CD4-positive, CD25-positive, alpha-beta regulatory T cell (primary cell): Measurements from ENCODE around the gene SRBD1. TPM values are rescaled to one million over a fixed set of nuclear protein-coding genes. Genes with fewer than 3 reads are reported as not detected.

Experiments used
- ATAC-seq, 2 donors: fragments of 150-1000 bp; cut with Tn5 transposase; one replicate each; pipeline ENCODE4 v1.10.0; 2021; ENCODE audit warnings: low read depth in 2 of 2, moderate number of reproducible peaks in 2 of 2, moderate library complexity in 1 of 2
- DNase-seq, 3 donors: peaks; one replicate each; pipeline versions ENCODE4 v3.0.0 to v3.0.0-alpha.2; 2012 to 2022; ENCODE audit warnings: mixed read lengths in 1 of 3
- H3K27ac ChIP-seq: one replicate; pipeline ENCODE4 v1.7.0; 2013; ENCODE audit warnings: mild to moderate bottlenecking, low read length; ENCODE audit not compliant: insufficient read depth, poor library complexity, severe bottlenecking
- H3K27me3 ChIP-seq: one replicate; pipeline ENCODE4 v1.7.0; 2013; ENCODE audit warnings: low read length; ENCODE audit not compliant: control insufficient read depth, insufficient read depth
- H3K36me3 ChIP-seq: one replicate; pipeline ENCODE4 v1.7.0; 2013; ENCODE audit warnings: mild to moderate bottlenecking, low read length, moderate library complexity; ENCODE audit not compliant: control insufficient read depth, insufficient read depth
- H3K4me1 ChIP-seq: 2 replicates; pipeline ENCODE4 v1.7.0; 2013; ENCODE audit warnings: mild to moderate bottlenecking, low read length; ENCODE audit not compliant: insufficient read depth, control insufficient read depth, poor library complexity, severe bottlenecking
- H3K4me3 ChIP-seq: one replicate; pipeline ENCODE4 v1.7.0; 2013; ENCODE audit warnings: low read depth, mild to moderate bottlenecking, low read length, moderate library complexity
- H3K9me3 ChIP-seq, 2 experiments: 1 replicate in 1 of 2; 2 replicates in 1 of 2; pipeline ENCODE4 v1.7.0; 2013; ENCODE audit warnings: low read length in 2 of 2, mild to moderate bottlenecking in 1 of 2, moderate library complexity in 1 of 2; ENCODE audit not compliant: control insufficient read depth in 2 of 2
- H3K27ac Mint-ChIP-seq, 3 donors: one replicate each; pipeline ENCODE4 v1.8.0; 2020 to 2022; ENCODE audit warnings: mild to moderate bottlenecking in 3 of 3, mixed read lengths in 3 of 3, moderate library complexity in 2 of 3
- H3K27me3 Mint-ChIP-seq: one replicate; pipeline ENCODE4 v1.8.0; 2022; ENCODE audit warnings: mild to moderate bottlenecking, mixed read lengths
- H3K36me3 Mint-ChIP-seq: one replicate; pipeline ENCODE4 v1.8.0; 2020; ENCODE audit warnings: mixed read lengths
- H3K4me1 Mint-ChIP-seq, 4 donors: one replicate each; pipeline ENCODE4 v1.8.0; 2020 to 2022; ENCODE audit warnings: mixed read lengths in 4 of 4, mild to moderate bottlenecking in 1 of 4
- H3K4me3 Mint-ChIP-seq, 4 donors: one replicate each; pipeline ENCODE4 v1.8.0; 2020 to 2022; ENCODE audit warnings: mild to moderate bottlenecking in 4 of 4, mixed read lengths in 4 of 4, moderate library complexity in 3 of 4
- H3K9me3 Mint-ChIP-seq, 7 donors: one replicate each; pipeline ENCODE4 v1.8.0; 2020 to 2022; ENCODE audit warnings: mixed read lengths in 7 of 7, mild to moderate bottlenecking in 3 of 7, moderate library complexity in 2 of 7
- polyA plus RNA-seq, 4 donors: library from polyadenylated mRNA; unstranded; fragments of 300-500 nt; fragmentation: Illumina TruSeq; gene quantifications; one replicate each; pipeline ENCODE4 v1.2.3, GENCODE V29; 2021
- total RNA-seq: library from RNA; stranded (reverse); gene quantifications from one replicate; pipeline ENCODE4 v1.2.3, GENCODE V29; 2022

The SRBD1 gene
- total and polyA plus RNA-seq, 5 donors from 2014 or later, result 7.4 to 18.2 (median 9.4) TPM

GRCh38 chr2:45572979-45573378 lies 38.1 kb downstream of the SRBD1 start:
- H3K9me3 Mint-ChIP-seq, result peaks cover 0 to 1% (median 0%) of the 10 kb centered on the region in 7 donors
- no peak overlapping the region for H3K4me3 ChIP-seq
- DNase-seq (no peak), ATAC-seq (no peak)
- H3K9me3 ChIP-seq, result no peaks in the 10 kb centered on the region
- H3K4me1 Mint-ChIP-seq, result peaks cover 5 to 12% (median 8%) of the 10 kb centered on the region in 4 donors
- H3K4me3 Mint-ChIP-seq, result no peak overlapping the region
- no peaks in the 10 kb centered on the region for H3K27me3 ChIP-seq
- no peak overlapping the region for H3K27ac ChIP-seq
- peaks cover 8% of the 10 kb centered on the region for H3K4me1 ChIP-seq
- H3K27ac Mint-ChIP-seq, result no peak overlapping the region
- H3K36me3 ChIP-seq, result peaks cover 6% of the 10 kb centered on the region
- H3K27me3 Mint-ChIP-seq, result no peaks in the 10 kb centered on the region
- peaks cover 26% of the 10 kb centered on the region for H3K36me3 Mint-ChIP-seq

GRCh38 chr2:45571940-45572339 lies 39.1 kb downstream of the SRBD1 start:
- ATAC-seq, result no peak
- no peaks in the 10 kb centered on the region for H3K9me3 ChIP-seq
- DNase-seq, result no peak
- H3K4me1 Mint-ChIP-seq, result peaks cover 6 to 18% (median 9%) of the 10 kb centered on the region in 4 donors
- no peak overlapping the region for H3K4me3 ChIP-seq
- H3K4me3 Mint-ChIP-seq, result peak overlapping the region in 1 of 4 donors; percentile 58
- no peaks in the 10 kb centered on the region for H3K27me3 Mint-ChIP-seq
- H3K27ac ChIP-seq, result no peak overlapping the region
- peaks cover 0 to 1% (median 0%) of the 10 kb centered on the region in 7 donors for H3K9me3 Mint-ChIP-seq
- peaks cover 23% of the 10 kb centered on the region for H3K36me3 Mint-ChIP-seq
- H3K27me3 ChIP-seq, result no peaks in the 10 kb centered on the region
- peaks cover under 1% of the 10 kb centered on the region for H3K36me3 ChIP-seq
- no peak overlapping the region for H3K27ac Mint-ChIP-seq
- peaks cover 16% of the 10 kb centered on the region for H3K4me1 ChIP-seq

GRCh38 chr2:45570671-45571334 lies 40.3 kb downstream of the SRBD1 start:
- H3K36me3 ChIP-seq, result no peaks in the 10 kb centered on the region
- DNase-seq (no peak), ATAC-seq (no peak)
- Mint-ChIP-seq H3K9me3 (peaks cover 0 to 1% (median 0%) of the 10 kb centered on the region in 7 donors), H3K27ac (peak overlapping the region in 1 of 3 donors; percentile 59), H3K36me3 (peaks cover 18% of the 10 kb centered on the region), H3K4me1 (peaks cover 6 to 23% (median 11%) of the 10 kb centered on the region in 4 donors), H3K27me3 (peaks cover 3% of the 10 kb centered on the region), H3K4me3 (no peak overlapping the region)
- no peaks in the 10 kb centered on the region for H3K9me3 ChIP-seq
- peaks cover 16% of the 10 kb centered on the region for H3K4me1 ChIP-seq
- H3K27me3 ChIP-seq, result no peaks in the 10 kb centered on the region
- H3K27ac ChIP-seq, result no peak overlapping the region
- no peak overlapping the region for H3K4me3 ChIP-seq

GRCh38 chr2:45568935-45569334 lies 42.1 kb downstream of the SRBD1 start:
- no peaks in the 10 kb centered on the region for H3K27me3 ChIP-seq
- Mint-ChIP-seq H3K9me3 (peaks cover 0 to 1% (median 0%) of the 10 kb centered on the region in 7 donors), H3K36me3 (peaks cover 14% of the 10 kb centered on the region), H3K4me1 (peaks cover 11 to 36% (median 18%) of the 10 kb centered on the region in 4 donors), H3K27me3 (peaks cover 4% of the 10 kb centered on the region), H3K27ac (peak overlapping the region; percentile 72 to 95 (median 79)), H3K4me3 (peak overlapping the region in 1 of 4 donors; percentile 41)
- no peaks in the 10 kb centered on the region for H3K36me3 ChIP-seq
- H3K4me1 ChIP-seq, result peaks cover 16% of the 10 kb centered on the region
- ATAC-seq (no peak), DNase-seq (no peak)
- no peaks in the 10 kb centered on the region for H3K9me3 ChIP-seq
- peak overlapping the region; percentile 89 for H3K27ac ChIP-seq
- no peak overlapping the region for H3K4me3 ChIP-seq

GRCh38 chr2:45567974-45568789 lies 42.9 kb downstream of the SRBD1 start:
- peak overlapping the region; percentile 98 for H3K4me3 ChIP-seq
- Mint-ChIP-seq H3K4me1 (peaks cover 12 to 43% (median 22%) of the 10 kb centered on the region in 4 donors), H3K27ac (peak overlapping the region; percentile 93 to 100 (median 95)), H3K9me3 (peaks cover 0 to 1% (median 0%) of the 10 kb centered on the region in 7 donors), H3K27me3 (peaks cover 4% of the 10 kb centered on the region), H3K4me3 (peak overlapping the region; percentile 80 to 93 (median 90)), H3K36me3 (peaks cover 10% of the 10 kb centered on the region)
- H3K4me1 ChIP-seq, result peaks cover 16% of the 10 kb centered on the region
- ATAC-seq (peak; percentile 96), DNase-seq (peak in 2 of 3 donors; percentile 81 to 89)
- peak overlapping the region; percentile 89 for H3K27ac ChIP-seq
- H3K27me3 ChIP-seq, result no peaks in the 10 kb centered on the region
- no peaks in the 10 kb centered on the region for H3K36me3 ChIP-seq
- no peaks in the 10 kb centered on the region for H3K9me3 ChIP-seq

GRCh38 chr2:45567288-45567963 lies 43.6 kb downstream of the SRBD1 start:
- no peak for DNase-seq
- Histone ChIP-seq H3K9me3 (no peaks in the 10 kb centered on the region), H3K36me3 (no peaks in the 10 kb centered on the region), H3K27me3 (no peaks in the 10 kb centered on the region), H3K4me1 (peaks cover 16% of the 10 kb centered on the region), H3K27ac (peak overlapping the region; percentile 89), H3K4me3 (peak overlapping the region; percentile 98)
- Mint-ChIP-seq H3K9me3 (peaks cover 0 to 1% (median 0%) of the 10 kb centered on the region in 7 donors), H3K4me3 (peak overlapping the region; percentile 80 to 93 (median 90)), H3K4me1 (peaks cover 16 to 43% (median 23%) of the 10 kb centered on the region in 4 donors), H3K27ac (peak overlapping the region; percentile 93 to 100 (median 95)), H3K27me3 (peaks cover 4% of the 10 kb centered on the region), H3K36me3 (peaks cover 14% of the 10 kb centered on the region)
- ATAC-seq, result no peak

GRCh38 chr2:45559436-45559835 lies 51.6 kb downstream of the SRBD1 start:
- Mint-ChIP-seq H3K36me3 (peaks cover 27% of the 10 kb centered on the region), H3K9me3 (peaks cover 0 to 1% (median 0%) of the 10 kb centered on the region in 7 donors), H3K27ac (no peak overlapping the region), H3K27me3 (no peaks in the 10 kb centered on the region), H3K4me3 (peak overlapping the region in 1 of 4 donors; percentile 21), H3K4me1 (peaks cover 7 to 27% (median 20%) of the 10 kb centered on the region in 4 donors)
- no peak for ATAC-seq
- Histone ChIP-seq H3K4me3 (no peak overlapping the region), H3K4me1 (no peaks in the 10 kb centered on the region), H3K27me3 (no peaks in the 10 kb centered on the region), H3K27ac (no peak overlapping the region), H3K36me3 (no peaks in the 10 kb centered on the region), H3K9me3 (no peaks in the 10 kb centered on the region)
- DNase-seq, result no peak
